ENCODE measurements around the gene INTS3.
A peak's percentile ranks its signal among the peaks of the same experiment; 100 is the strongest.
"Not testable (repeated sequence)": the region's sequence is repeated elsewhere in the genome, so short reads cannot be mapped to it uniquely, and the experiment has no call there.

Gene INTS3

DNA sequence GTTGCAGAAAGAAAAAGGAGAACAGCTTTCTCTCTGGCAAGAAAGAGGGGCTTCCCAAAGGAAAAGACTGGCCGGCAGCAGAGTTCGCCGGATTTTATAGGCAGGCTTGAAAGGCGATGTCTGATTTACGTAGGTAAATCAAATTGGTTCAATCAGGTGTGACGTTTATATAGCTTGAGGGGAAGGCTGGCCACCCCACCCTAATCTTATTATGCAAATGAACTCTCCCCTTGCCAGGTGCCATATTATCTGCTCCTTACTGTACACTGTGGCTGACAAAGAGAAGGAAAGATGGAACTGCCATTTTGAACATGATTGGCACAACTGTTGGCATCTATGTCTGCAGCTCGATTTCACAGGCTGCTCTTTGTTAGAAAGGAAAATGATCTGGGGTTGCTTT is 16.8 kb upstream of the INTS3 start:
- DNase-seq, result no peak

DNA sequence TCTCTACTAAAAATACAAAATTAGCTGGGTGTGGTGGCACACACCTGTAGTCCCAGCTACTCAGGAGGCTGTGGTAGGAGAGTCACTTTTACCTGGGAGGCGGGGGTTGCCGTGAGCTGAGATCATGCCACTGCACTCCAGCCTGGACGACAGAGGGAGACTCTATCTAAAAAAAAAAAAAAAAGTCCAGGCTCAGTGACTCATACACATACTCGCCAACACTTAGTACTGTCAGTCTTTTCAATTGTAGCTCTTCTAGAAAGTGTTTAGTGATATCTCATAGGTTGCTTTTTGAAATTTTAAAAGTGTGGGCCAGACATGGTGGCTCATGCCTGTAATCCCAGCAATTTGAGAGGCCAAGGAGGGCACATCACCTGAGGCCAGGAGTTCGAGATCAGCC is 11.6 kb upstream of the INTS3 start:
- not testable (repeated sequence) for DNase-seq

GRCh38 chr1:153717330-153717729 is 10.5 kb upstream of the INTS3 start:
- no peak for DNase-seq

- DNase-seq, result no peak
These were observed 4.2 kb upstream of the INTS3 start for GRCh38 chr1:153723687-153724086.

DNA sequence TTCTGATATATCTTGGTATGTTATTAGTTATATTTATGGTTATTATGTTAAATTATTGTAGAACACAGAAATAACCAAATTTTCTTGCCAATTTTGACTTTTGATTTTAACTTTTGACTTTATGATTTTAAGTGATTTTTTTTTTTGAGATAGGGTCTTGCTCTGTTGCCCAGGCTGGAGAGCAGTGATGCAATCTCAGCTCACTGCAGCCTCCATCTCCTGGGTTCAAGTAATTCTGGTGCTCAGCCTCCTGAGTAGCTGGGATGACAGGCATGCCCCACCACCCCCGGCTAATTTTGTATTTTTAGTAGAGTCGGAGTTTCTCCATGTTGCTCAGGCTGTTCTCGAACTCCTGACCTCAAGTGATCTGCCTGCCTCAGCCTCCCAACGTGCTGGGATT is 3.2 kb upstream of the INTS3 start:
- DNase-seq, result not testable (repeated sequence)

- peak; percentile 16 to 63 for DNase-seq
These were observed 636 bp downstream of the INTS3 start for GRCh38 chr1:153728305-153729066.

DNA sequence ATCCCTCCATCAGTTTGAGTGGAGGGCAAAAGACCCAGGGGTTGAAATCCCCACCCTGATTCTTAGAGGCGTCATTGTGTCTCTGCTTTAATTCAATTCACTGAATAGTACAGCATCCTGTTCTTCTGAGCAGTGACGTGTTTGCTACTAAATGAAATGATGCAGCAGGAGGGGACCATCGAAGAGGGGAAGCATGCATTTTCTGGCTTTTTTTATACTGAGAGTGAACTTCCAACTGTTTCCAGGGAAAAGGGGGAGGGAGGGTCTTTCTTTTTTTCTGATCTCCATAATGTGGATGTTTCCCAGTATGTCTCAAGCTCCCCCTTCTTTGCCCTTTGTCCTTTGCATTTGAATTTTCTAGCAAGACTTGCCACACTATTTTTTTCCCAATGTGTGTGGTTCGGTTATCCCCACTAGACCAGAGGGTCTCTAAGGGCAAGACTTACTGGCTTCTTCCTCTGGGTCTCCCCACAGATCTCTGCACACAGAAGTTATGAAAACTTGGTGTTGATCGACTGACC is 2.7 kb downstream of the INTS3 start:
- no peak for DNase-seq

DNA sequence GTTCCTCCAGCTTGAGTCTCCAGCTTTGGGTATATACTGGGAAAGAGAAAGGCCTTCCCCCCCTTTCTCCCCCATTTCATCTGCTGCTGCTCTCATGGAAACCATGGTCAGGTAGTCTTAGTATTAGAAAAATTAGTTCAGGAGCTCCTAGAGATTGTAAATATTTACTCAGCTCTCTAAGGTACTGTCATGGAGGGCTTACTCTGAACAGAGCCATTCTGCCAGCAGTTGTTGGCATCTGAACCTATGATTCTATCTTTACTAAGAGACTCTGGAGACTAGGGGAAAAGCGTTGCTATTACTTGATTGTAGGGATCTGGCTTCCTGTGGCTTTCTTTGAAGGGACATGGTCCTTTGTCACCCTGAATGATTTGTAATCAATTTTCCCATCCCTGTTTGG is 6.1 kb downstream of the INTS3 start:
- peak; percentile 37 to 57 for DNase-seq

DNA sequence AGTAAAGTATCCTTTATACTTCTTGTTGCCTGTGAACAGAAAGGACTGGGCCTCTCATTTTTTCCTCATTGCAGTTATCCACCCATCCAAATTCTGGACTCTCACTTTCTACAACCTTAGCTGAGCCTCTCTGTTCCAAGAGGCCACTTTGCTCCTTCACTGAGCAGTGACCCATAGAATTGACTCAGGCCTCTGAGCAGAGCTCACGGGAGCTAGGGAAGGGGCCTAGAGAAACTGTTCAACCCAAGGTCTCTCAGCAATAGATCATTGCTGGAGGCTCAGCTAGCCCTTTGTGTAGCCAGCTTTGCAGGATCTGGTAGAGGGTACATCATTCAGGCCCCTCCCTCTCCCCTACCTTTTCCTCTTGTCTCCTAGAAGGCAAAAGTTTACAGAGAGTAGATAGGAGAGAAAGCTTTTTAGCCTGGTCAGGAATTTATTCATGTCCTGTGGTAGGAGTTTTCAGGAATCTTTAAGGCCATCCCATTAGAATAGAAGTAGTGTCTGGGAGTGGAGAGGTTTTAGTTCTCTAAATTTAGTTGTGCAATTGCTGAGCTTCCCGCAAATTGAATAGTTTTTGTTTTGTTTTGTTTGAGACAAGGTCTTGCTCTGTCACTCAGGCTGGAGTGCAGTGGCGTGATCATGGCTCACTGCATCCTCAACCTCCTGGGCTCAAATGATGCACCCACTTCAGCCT is 6.7 kb downstream of the INTS3 start:
- no peak for DNase-seq

GRCh38 chr1:153735090-153735420 is 7.2 kb downstream of the INTS3 start:
- no peak for DNase-seq

DNA sequence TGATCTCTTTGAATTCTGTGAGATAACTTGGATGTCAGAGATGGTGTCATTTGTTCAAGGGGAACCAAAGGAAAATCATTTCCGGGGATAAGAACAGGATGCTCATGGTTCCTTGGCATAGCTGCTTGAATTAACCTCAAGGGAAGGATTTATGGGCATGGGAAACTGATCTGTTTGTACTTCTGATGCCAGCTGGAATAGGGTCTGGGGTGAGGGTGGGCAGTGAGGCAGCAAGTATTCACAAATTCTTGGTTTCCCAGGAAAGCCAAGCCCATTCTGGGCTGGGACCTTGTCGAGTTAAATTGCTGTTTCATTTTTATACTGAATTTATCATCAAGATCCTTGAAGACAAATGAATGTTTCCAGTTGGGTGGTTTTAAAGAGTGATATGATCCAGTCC is 14.1 kb downstream of the INTS3 start:
- no peak for DNase-seq

GRCh38 chr1:153742411-153743142 is 14.7 kb downstream of the INTS3 start:
- no peak for DNase-seq

DNA sequence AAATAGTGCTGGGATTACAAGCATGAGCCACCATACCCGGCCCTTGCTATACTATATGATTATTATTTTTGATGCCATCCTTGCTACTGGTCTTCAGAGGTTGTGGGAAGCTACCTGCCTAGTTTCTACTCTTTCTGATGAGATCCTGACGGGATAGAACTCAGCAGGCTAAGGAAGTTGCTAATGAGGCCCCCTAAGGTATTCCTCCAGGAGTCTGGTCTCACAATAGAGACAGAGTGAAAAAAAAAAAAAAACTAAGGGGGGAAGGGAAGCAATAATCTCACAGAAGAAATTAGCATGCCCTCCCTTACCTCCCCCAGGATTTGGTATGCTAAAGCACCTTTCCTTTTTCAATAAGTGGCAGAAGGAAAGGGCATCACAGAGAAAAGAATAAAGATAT is 17.6 kb downstream of the INTS3 start:
- no peak for DNase-seq

DNA sequence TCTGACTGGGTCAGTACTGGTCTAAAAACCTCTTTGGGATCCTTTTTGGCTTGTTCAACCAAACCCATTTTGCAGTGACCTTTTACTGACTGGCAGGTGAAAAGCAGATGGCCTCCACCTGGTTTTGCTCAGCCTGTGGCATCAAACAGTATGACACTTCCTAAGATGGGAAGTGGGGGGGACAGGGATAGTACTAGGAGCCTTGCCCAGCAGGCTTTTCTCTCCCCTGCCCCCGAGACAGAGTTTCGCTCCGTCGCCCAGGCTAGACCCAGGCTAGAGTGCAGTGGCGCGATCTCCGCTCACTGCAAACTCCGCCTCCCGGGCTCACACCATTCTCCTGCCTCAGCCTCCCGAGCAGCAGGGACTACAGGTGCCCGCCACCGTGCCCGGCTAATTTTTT is 18.3 kb downstream of the INTS3 start:
- no peak for DNase-seq

DNA sequence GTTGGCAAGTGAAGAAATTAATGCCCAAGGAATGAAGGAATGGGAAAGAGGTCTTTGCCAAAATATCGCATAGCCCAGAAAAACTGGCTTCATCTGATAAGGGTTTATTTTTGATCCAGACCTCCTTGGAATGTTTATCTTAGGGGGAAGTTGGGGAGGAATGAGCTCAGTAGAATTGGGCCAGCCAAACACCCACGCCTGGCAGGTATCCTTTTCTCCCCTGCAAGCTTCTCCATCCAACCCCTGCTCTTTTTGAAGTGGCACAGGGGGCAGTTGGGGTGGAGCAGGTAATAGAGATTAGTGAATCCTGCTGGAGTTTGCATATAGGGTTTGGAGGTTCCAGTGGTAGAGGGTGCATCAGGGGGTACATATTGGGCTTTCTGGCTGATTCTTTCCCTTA is 21.1 kb downstream of the INTS3 start:
- no peak for DNase-seq

DNA sequence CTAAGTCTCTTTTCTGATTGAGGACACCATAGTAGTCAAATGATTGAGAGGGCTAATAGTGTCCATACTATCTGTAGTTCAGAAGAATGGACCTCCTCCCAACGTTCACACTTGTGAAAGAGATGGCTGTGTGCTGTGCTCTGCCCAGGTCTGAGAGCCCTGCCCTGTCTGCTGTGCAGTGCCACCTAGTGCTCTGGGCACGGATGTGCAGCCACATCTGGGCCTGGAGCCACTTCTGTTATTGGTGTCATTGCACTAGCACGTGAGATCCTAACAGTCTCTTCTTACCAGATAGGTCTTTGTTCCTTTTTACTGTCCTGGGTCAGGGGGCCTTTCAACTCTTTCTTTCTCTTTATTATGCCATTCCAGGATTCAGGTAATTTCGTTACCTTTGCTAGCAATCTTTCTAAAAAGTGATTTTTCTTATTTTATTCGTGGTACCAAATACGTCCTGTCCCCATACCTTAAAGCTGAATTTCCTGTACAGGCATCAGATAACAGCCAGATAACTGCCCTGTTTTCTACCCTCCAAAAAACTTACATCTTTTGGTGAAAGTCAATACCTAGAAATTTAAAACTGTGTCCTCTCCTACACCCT is 21.7 kb downstream of the INTS3 start:
- peak; percentile 80 to 85 for DNase-seq

DNA sequence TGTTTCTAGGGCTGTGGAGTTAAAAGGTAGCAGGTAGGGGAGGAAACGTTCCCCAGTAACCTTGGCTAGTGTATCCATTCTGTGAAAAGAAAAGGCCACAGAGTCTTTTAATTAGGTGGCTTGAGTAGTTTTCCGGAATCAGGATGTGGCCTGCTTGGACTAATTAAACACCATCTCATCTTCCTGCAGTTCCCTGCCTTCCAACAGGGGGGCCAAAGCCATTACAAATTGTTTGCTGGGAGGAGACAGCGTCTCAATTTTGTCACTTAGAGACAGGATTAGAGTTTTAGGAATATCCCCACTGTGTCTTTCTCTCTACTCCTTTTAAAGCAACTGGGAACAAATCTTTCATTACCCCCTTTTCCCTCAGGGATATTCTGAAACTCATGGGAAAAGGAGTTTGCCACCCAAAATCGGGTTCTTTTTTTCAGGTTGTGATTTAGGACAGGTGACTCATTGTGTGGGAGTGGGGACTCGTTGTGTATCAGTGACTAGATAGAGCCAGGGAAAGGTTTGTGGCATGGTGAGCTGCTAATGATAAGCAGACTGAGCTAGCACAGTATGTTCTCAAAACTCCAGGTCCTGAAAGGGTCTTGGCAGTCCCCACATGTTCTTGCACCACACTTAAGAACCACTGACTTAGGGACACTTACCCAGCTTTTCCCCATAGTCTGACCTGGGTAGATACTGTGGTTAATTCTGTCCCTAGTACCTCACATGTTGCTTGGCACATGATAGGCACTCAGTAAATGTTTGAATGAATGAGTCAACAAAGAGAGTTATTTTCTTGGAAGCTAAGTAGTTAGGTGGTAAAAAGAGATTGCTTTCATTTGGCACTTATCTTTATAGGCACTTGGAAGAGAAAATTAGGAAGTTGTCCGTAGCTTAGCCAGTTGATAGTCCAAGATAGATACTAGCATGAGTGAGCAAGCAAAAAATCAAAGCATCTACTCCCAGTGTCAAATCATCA is 22.5 kb downstream of the INTS3 start:
- no peak for DNase-seq

GRCh38 chr1:153752072-153752471 is 24.2 kb downstream of the INTS3 start:
- DNase-seq, result no peak

- DNase-seq, result no peak
These were observed 24.8 kb downstream of the INTS3 start for GRCh38 chr1:153752571-153753195.

DNA sequence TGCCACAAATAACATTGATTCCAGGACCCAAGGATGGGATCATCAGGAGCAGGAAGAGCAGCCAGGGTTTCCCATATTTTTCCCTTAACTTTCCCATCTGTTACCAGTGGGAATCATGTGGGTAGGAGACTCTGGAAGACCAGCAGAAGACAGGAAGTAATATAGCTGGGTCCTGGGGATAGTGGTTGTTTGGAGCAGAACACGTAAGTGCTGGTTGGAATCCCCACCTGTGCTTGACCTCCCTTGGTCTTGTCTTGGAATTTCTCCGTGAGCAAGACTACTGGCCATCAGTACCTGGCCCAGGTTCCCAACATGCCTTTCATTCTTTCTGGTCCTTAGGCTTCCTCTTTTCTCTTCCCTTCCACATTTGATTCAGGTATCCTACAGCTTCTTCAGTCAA is 26.4 kb downstream of the INTS3 start:
- DNase-seq, result no peak

- DNase-seq, result no peak
These were observed 32.6 kb downstream of the INTS3 start for GRCh38 chr1:153760440-153760839.
